Omental fat pad (tissue), 4 donors: ENCODE results near the gene C15orf40. TPM values are rescaled to one million over a fixed set of nuclear protein-coding genes. Genes with fewer than 3 reads are reported as not detected.

Experiments used
- ATAC-seq: fragments of 150-250 bp; one replicate; pipeline ENCODE4 v1.9.1; 2016; ENCODE audit warnings: mild to moderate bottlenecking, moderate library complexity; ENCODE audit not compliant: low FRiP score
- DNase-seq: peaks from one replicate; pipeline ENCODE4 v3.0.0-alpha.2; 2019; ENCODE audit warnings: low spot score
- CTCF ChIP-seq, 3 donors: fragments of 450-650 bp; IDR thresholded peaks; one replicate each; pipeline ENCODE4 v1.5.1; 2016 to 2017; ENCODE audit warnings: antibody characterized with exemption in 3 of 3, mild to moderate bottlenecking in 3 of 3, moderate library complexity in 2 of 3
- total RNA-seq, 4 donors: library from RNA; depleted of rRNA; stranded (reverse); fragments of >200 nt; gene quantifications; one replicate each; pipeline ENCODE4 v1.1.0, GENCODE V29; 2016

The C15orf40 gene
- total RNA-seq, 4 donors from 2014 or later: 8.5 to 13.1 (median 10.3) TPM

- ATAC-seq (no peak), DNase-seq (no peak)
- TF ChIP-seq CTCF (IDR thresholded peaks at IDR 0.05): no peak
Measured at GRCh38 chr15:82968066-82968465, 43.4 kb downstream of the C15orf40 start.

- DNase-seq (no peak), ATAC-seq (no peak)
- TF ChIP-seq CTCF (IDR thresholded peaks at IDR 0.05): no peak
Measured at GRCh38 chr15:82966671-82967071, 44.8 kb downstream of the C15orf40 start.

- DNase-seq (no peak), ATAC-seq (no peak)
- TF ChIP-seq CTCF (IDR thresholded peaks at IDR 0.05): no peak
Measured at GRCh38 chr15:82964890-82965289, 46.5 kb downstream of the C15orf40 start.

GRCh38 chr15:82963471-82964341 lies 47.7 kb downstream of the C15orf40 start:
- no peak for DNase-seq
- no peak for TF ChIP-seq CTCF (IDR thresholded peaks at IDR 0.05)
- ATAC-seq: no peak

GRCh38 chr15:82960766-82961165 lies 50.7 kb downstream of the C15orf40 start:
- ATAC-seq: no peak
- no peak for TF ChIP-seq CTCF (IDR thresholded peaks at IDR 0.05)
- no peak for DNase-seq

- no peak for ATAC-seq
- TF ChIP-seq CTCF (IDR thresholded peaks at IDR 0.05): no peak
- no peak for DNase-seq
Measured at GRCh38 chr15:82959423-82959822, 52.0 kb downstream of the C15orf40 start.

- no peak for ATAC-seq
- no peak for DNase-seq
- TF ChIP-seq CTCF (IDR thresholded peaks at IDR 0.05): no peak
Measured at GRCh38 chr15:82958638-82959037, 52.8 kb downstream of the C15orf40 start.
